ENCODE results near the gene TPRN.

TPRN gene

DNA sequence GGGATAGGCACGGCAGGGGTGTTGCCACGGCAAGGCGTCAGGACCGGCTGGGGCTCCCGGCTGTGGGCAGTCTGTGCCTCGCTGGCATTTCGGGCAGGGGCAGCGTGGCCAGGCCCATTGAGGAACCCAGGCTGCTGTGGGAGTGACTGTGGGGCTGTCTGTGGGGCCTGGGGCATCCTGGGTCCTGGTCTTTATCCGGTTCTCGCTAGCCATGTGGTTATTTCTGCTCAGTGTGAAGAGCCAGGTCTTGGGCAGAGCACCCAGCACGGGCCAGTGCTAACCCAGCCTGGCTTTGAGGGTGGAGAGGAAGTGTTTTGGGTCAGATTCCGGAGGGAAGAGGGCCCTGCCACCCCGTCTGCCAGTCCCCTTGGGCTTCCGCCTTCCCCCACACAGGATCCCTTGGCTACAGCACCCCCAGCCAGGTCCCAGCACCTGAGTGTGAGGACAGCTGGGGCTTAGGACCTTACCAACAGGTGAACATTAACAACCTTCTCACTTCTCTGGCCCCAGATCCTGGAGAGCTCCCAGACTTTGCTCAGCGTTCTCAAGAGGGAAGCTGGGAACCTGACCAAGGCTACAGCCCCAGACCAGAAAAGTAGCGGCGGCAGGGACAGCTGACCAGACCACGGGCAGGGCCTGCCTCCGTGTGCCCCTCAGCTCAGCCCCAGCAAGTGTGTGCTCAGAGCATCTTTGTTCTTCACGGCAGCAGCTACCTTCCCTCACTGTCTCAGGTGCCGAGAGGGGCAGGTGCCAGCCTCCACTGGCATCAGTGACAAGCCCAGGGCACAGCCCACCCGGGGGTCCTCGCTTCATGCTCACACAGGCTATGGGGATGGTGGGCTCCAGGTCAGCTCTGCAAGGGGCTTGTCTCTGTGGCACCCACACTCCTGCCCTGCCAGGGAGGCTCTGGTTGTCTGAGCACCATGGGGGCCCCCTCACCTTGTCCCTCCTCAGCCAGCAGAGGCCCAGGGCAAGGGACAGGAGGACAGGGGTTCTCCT lies 10.9 kb downstream of the TPRN start:
- DNase-seq (ENCODE audit: low spot score), result no peak

DNA sequence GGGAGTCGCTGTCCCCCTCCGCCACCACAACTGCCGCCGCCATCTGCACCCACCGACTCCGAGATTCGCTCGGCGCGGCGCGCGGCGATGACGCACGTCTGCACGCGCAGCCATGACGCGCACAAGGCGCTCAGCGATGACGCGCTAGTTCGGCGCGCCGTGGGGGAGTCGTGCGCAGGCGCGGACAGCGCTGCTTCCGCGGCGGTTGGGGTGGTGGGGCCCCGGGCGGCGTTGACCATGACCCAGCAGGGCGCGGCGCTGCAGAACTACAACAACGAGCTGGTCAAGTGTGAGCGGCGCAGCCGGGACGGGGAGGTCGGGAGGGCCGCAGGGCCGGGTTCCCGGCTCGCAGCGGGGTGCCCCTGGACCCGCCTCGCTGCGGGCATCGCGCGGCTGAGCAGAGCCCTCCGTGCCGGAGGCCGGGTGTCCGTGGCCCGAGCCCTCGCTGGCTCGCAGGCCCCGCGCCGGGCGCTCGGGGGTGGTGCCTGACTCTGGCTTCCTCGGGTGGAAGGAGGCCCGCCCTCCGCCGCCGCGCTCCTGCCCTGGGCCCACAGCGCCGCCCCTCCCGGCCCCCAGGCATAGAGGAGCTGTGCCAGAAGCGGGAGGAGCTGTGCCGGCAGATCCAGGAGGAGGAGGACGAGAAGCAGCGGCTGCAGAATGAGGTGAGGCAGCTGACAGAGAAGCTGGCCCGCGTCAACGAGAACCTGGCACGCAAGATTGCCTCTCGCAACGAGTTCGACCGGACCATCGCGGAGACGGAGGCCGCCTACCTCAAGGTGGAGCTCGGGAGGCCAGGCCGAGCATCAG lies 11.8 kb downstream of the TPRN start, which contains the start of the genes ANAPC2 and SSNA1:
Gene ANAPC2 (minus strand): TSS at position 71 of the 807 bp plus-strand sequence. CDS start 28 bp downstream, at position 43.
Gene SSNA1 (plus strand): TSS at position 187 of the 807 bp plus-strand sequence. CDS start 51 bp downstream, at position 238.
- DNase-seq (ENCODE audit: low spot score), result peak; percentile 92

DNA sequence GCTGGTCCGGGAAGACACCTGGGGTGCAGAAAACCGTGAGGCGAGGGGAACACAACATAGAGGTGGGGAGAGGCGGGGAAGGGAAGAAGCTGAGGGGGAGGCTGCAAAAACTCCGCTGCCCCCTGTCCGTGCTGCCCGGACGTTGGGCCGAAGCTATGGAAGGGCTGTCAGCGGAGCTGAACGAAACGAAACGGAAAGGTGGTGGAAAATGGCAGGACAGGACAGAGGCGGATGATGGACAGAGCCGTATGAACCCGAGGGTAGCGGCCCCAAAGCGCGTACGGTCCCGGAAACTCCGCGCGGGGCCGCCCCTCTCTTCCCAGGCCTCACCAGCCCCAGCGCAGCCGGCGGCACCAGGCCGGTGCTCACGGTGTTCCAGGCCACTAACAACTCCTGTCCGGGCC lies 12.5 kb downstream of the TPRN start:
- DNase-seq (ENCODE audit: low spot score), result no peak

DNA sequence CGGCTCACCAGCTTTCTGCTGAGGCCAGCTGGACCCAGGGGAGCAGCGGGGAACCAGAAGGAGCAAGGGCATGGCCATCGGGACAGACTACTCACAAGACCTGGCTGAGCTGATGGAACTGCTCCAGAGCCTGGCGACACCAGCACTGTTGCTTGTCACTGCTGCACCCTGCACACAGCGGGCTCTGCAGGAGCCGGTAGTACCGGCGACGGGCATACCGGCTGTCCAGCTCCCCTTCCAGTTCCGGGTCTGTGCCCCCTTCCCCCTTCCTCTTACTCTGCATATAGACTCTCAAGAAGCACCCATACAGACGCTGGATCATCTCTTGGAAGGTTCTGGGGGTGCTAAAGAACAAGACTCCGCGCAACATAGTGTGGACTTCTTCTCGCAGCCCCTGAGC lies 13.2 kb downstream of the TPRN start:
- no peak for DNase-seq (ENCODE audit: low spot score)

DNA sequence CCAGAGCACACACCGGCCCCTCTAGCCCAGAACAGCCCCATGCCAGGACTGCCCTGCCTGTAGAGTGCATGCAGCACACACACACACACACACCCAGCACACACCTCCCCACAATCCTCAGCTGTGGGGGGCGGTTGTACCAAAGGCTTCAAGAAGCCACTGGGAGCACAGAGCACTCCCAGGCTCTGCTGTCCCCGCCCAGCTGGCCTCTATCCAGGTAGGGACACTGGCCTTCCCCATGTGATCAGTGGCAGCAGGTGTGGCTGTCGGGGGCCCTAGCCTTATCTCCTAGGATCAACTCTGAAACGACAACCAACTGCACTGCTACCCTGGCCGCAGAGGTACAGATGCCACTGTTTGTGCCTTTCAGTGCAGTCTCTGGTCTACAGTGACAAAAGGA lies 14.2 kb downstream of the TPRN start:
- DNase-seq (ENCODE audit: low spot score), result no peak

DNA sequence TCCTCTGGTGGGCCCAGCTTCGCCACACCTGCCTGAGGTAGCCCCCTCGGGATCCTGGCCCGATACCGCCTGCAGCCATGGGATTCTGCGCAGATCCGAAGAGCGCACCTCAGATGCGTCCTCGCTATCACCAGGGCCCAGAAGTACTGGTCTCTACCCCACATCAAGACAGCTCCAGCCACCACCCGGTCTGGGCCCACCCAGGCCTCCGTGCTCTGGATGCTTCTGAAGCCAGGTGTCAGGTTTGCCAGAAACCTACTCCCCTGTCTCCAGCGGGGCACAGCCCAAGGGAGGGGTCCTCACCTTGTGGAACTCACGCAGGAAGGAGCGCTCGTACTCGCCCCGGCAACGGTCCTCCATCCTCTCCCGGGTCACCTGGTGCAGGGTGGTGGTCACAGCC lies 14.6 kb downstream of the TPRN start:
- DNase-seq (ENCODE audit: low spot score), result no peak

DNA sequence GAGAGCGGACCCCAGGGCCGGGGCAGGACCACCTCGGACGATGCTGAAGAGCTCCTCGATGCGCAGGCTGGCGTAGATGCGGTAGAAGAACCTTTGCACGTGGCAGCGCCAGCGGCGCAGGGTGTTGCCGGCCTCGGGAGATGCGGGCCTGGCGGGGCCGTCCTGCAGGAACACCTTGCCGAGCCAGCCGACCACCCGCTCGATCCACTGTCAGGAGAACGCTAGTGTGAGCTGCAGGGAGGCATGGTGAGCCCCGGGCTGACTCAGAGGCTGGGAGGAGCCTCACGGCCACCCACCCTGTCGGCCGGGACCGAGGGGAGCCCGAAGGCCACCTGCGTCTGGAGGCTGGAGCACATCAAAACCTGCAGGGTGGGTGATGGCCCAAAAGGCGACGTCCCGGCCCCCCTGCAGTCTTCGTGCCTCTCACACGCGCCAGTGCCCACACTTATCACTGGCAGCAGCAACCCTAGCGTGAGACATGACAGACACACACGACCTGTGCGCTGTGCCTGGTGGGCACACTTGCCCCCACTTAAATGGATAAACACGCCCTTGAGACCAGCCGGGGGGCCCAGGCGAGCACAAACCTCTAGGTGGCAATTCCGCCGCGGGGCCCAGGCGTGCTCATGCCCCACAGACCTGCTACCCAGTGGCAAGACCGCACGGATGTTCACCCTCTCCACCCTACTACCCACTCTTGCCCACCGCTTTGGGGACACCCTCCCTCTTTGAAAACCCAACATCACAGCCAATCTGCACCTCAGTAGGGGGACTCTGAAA lies 15.5 kb downstream of the TPRN start:
- no peak for DNase-seq (ENCODE audit: low spot score)

DNA sequence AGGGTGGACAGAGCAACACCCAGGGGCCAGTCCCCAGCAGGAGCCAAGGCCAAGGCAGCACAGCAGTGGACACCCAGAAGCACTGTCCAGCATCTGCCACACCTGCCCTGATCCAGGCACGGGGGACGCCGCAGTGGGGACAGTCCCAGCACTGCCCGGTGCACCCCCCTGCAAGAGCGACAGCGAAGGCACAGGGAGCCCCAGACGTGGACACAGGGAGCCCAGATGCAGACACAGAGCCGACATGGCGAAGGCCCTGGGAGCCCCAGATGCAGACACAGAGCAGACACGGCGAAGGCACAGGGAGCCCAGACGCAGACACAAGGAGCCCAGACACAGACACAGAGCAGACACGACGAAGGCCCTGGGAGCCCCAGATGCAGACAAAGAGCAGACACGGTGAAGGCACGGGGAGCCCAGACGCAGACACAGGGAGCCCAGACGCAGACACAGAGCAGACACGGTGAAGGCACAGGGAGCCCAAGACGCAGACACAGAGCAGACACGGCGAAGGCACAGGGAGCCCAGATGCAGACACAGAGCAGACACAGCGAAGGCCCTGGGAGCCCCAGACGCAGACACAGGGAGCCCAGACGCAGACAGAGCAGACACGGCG lies 16.5 kb downstream of the TPRN start:
- no peak for DNase-seq (ENCODE audit: low spot score)

DNA sequence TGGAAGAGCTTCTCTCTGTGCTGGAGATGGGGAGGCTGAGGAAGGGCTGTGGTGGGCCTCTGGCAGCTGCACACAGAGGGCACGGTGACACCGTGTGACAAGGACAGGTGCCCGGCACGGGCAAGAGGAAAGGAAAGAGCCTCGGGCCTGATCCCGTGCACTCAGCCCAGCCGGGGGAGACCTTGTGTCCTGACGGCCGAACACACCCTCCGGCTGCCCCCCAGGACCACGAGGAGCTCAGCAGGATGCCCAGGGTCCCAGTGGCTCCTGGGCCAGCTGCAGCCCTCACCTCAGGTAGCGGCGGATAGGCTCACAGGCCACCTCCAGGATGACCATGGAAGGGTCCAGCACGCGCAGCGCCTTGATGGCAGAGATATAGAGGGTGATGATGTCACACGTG lies 17.7 kb downstream of the TPRN start:
- DNase-seq (ENCODE audit: low spot score), result no peak

DNA sequence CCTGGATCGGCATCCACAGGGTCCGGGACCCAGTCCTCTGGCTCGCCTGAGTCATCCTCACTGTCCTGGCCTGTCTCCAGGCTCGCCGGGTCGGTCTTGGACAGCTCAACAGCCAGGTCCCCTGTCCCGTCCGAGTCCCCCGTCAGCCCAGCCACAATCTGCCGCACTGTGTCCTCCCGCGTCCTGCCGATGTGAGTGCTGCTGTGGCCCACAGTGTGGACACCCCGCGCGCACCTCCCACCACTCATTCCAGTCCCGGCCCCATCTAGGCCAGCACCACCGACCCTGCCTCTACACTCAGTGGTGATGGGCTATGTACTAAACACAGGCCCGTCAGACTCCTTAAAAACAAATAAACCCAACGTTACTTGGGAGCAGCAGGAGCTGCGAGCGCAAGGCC lies 18.9 kb downstream of the TPRN start:
- no peak for DNase-seq (ENCODE audit: low spot score)

DNA sequence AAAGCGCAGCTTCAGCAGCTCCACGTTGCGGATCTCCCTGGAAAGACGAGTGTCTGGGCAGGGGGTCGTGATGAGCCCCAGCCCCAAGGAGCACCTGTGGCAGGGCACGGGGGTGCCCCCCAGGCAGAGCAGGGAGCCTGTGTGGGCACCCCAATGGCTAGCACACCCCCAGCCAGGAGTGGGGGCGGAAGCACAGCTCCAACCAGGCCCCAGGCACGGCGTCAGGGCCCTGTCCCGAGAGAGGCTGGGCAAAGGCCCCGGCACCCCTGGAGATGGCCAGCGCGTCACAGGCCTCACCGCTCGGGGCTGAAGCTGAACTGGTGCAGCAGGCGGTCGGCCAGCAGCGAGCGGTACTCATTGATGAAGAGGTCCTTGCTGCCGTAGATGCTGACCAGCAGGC lies 20.1 kb downstream of the TPRN start:
- DNase-seq (ENCODE audit: low spot score), result no peak

DNA sequence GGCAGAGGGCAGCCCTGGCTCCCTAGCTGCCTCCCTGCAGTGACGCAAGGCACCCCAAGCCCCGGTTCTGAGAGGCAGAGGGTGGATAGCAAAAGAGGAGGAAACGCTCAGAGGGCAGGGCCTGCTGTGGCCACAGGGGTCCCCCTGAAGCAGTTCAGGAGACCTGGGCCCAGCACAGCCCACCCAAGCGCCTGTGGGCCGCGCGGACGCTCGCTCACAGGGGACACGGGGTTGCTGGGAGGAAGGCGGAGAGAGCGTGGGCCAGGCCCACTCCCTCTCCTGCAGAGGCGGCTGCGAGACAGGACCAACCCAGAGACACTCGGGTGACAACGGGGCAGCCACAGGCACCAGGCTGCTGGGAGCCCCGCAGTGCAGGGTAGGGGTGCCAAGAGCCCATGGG lies 20.8 kb downstream of the TPRN start:
- no peak for DNase-seq (ENCODE audit: low spot score)

DNA sequence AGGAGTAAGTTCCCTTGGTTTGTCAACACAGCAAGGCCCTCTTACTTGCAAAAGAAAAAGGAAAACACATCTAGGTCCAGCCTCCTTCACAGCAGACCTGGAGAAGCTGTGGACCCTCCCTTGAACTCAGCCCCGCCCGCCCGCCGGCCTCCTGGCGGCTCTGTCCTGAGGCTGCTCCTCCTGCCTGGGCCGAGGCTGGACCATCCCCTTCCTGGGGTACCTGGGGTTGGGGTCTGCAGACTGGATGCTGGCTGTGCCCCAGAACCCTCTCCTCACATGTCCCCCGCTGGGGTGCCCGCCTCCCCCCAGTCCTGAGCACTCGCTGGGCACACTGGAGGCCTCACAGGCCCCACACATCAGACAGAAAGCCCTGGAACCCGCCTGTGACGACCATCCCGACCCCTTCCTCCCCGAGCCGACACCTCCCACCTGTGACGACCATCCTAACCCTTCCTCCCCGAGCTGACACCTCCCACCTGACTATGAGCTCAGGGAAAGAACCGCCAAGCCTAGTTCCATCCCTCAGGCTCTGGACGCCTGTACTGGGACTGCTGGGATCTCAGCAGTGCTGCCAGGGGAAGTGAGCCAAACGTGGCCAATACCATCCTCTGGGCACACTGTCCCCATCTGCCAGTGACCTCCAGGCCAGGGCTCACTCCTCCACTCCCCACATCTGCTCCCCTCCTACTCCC lies 21.5 kb downstream of the TPRN start:
- no peak for DNase-seq (ENCODE audit: low spot score)

DNA sequence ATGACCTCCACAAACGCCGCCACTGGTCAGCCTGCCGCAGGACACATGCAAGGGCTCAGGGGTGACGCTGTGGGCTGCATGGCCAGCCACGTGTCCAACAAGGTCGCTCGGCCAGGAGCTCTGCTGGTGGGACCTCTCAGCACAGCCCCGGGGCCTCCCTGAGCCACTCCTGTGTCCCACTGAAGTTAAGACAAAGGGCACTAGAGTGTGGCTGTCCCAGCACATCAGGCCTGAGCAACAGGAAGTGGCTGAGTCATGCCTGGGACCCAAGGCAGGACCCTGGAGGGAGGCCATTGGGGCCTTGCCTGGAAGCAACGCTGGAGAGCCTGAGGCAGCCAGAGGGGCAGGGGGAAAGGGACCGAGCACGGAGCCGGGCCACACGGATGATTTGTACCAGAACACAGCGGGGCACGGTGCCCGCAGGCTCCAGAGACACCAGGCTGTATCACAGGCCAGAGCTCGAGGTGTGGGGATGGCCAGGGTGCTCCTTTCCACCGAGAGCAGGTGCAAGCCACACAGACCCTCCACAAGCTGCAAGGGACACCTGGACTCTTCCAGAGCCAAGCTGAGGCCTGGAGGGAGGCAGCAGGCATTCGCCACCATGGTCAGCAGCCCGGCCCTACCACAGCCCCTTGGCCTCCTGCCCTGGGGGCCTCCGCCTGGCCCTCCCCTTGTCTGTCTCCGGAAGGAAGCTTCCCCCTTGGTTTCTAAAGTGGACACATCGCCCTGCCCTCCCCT lies 22.2 kb downstream of the TPRN start:
- no peak for DNase-seq (ENCODE audit: low spot score)

DNA sequence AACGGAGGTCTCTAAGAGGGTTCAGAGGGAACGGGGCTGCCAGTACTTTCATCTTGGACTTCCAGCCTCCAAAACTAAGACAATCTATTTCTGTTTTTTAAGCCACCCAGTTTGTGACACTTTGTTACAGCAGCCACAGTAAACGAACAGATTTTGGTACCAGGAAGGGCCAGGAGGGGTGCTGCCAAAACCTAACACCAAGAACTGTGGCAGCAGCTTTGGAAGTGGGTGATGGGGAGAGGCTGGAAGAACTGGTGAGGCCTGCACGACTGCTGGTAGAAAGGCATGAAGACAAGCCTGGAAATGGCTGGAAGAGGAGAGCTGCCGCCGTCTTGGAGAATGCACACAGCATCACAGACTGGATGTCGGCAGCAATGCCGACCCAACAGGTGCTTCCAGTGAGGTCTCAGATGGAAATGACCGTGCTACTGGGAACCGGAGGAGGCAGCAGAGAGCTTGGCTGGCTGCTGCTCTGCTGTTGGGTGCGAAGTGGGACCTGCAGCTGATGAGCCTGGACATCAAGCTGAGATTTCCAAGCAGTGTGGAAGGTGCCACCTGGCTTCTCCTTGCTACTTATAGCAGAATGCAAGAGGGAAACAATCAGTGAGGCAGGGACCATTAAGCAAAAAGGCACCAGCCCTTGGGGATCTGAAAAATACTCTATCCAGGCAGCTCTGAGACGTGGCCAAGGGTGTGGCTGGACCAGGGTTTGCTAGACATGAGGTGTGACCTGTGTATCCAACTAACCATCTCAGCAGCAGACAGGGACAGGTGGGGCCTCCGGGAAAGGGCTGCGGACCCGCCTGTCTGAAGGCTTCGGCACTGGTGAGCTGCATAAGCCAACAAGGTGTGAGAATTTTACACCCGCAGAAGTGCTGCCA lies 24.0 kb downstream of the TPRN start:
- DNase-seq (ENCODE audit: low spot score), result no peak

DNA sequence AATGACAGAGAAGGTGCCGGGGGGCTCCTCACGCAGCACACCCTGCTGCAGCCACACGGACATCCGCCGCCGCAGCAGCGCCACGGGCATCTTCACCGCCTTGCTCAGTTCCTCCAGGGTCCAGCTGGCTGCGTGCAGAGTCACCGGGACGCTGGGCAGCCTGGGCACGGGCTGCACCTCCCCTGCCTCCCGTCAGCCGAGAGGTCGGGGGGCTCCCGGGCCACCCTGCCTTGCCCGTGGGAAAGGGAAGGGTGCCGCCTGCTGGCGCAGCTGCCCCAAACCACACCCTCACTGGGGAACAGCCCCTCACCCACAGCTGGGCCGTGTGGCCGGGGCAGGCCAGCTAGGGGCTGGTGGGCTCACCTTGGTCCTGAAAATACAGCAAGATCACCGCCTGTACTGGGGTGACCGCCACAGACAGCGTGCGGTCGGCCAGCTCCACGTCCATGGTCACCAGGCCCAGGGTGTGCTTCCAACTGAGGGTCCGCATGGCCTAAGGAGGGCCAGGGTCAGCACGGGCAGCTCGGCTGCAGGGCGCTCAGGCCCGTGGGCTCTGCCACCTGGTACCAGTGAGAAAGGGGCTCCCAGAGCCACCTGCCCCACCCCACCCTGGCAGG lies 25.1 kb downstream of the TPRN start:
- no peak for DNase-seq (ENCODE audit: low spot score)

DNA sequence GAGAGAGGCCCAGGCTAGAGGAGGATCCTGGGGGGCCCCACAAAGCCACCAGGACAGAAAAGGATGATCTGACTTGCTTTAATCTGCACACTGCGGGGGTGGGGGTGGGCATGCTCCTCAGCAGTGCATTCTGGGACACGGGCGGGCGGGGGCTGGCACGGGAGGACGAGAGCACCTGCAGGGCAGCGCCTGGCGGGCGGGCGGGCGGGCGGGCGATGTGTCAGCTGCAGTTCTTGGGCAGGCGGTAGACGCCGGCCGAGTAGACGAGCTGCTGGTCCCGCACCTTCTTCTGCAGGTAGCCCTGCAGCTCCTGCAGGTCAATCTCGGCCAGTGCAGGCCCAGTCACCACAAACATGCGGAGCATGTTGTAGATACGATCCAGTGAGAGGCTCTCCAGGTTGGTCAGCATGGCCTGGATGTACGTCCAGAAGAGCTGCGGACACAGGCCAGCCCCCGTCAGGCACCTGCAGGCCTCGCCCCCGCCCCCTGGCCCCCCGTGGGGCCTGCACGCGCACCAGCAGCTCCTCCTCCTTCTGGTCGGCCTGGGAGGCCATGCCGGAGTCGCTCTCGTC lies 25.7 kb downstream of the TPRN start:
- no peak for DNase-seq (ENCODE audit: low spot score)

Measured in pons (tissue), 1 donor.